Measurements from ENCODE around the gene C19orf47. TPM values are rescaled to one million over a fixed set of nuclear protein-coding genes. Genes with fewer than 3 reads are reported as not detected.
A peak's percentile ranks its signal among the peaks of the same experiment; 100 is the strongest.

Gene C19orf47
- total RNA-seq, 1 donor from 2014 or later = 25.8 TPM

- peaks cover 1% of the 10 kb centered on the region for H3K9me3 Mint-ChIP-seq (ENCODE audit: unreplicated experiment)
- no peaks in the 10 kb centered on the region for H3K36me3 Mint-ChIP-seq (ENCODE audit: unreplicated experiment)
- H3K27ac Mint-ChIP-seq (ENCODE audit: unreplicated experiment) = peak overlapping the region; percentile 43
- H3K4me3 Mint-ChIP-seq (ENCODE audit: unreplicated experiment) = peak overlapping the region; percentile 3
- peaks cover 6% of the 10 kb centered on the region for H3K4me1 Mint-ChIP-seq (ENCODE audit: low read depth, unreplicated experiment)
- DNase-seq = no peak
- no peak for TF ChIP-seq CTCF (IDR thresholded peaks at IDR 0.05; ENCODE audit: partially characterized antibody, unreplicated experiment)
- peaks cover 2% of the 10 kb centered on the region for H3K27me3 Mint-ChIP-seq (ENCODE audit: unreplicated experiment)
Observed at GRCh38 chr19:40341601-40342482, 6.4 kb downstream of the C19orf47 start.

- Mint-ChIP-seq H3K4me3 (ENCODE audit: unreplicated experiment) (no peak overlapping the region), H3K27me3 (ENCODE audit: unreplicated experiment) (peaks cover 2% of the 10 kb centered on the region), H3K27ac (ENCODE audit: unreplicated experiment) (no peak overlapping the region), H3K9me3 (ENCODE audit: unreplicated experiment) (no peaks in the 10 kb centered on the region), H3K4me1 (ENCODE audit: low read depth, unreplicated experiment) (peaks cover 6% of the 10 kb centered on the region), H3K36me3 (ENCODE audit: unreplicated experiment) (no peaks in the 10 kb centered on the region)
- no peak for DNase-seq
- no peak for TF ChIP-seq CTCF (IDR thresholded peaks at IDR 0.05; ENCODE audit: partially characterized antibody, unreplicated experiment)
Observed at GRCh38 chr19:40339018-40339728, 9.0 kb downstream of the C19orf47 start.

GRCh38 chr19:40337594-40337993, 10.6 kb downstream of the C19orf47 start:
- no peak for DNase-seq
- H3K9me3 Mint-ChIP-seq (ENCODE audit: unreplicated experiment) = no peaks in the 10 kb centered on the region
- peaks cover 6% of the 10 kb centered on the region for H3K4me1 Mint-ChIP-seq (ENCODE audit: low read depth, unreplicated experiment)
- H3K36me3 Mint-ChIP-seq (ENCODE audit: unreplicated experiment) = no peaks in the 10 kb centered on the region
- no peak for TF ChIP-seq CTCF (IDR thresholded peaks at IDR 0.05; ENCODE audit: partially characterized antibody, unreplicated experiment)
- H3K27me3 Mint-ChIP-seq (ENCODE audit: unreplicated experiment) = no peaks in the 10 kb centered on the region
- no peak overlapping the region for H3K27ac Mint-ChIP-seq (ENCODE audit: unreplicated experiment)
- no peak overlapping the region for H3K4me3 Mint-ChIP-seq (ENCODE audit: unreplicated experiment)

GRCh38 chr19:40337107-40337506, 11.1 kb downstream of the C19orf47 start:
- no peak for DNase-seq
- H3K4me3 Mint-ChIP-seq (ENCODE audit: unreplicated experiment) = no peak overlapping the region
- H3K27me3 Mint-ChIP-seq (ENCODE audit: unreplicated experiment) = no peaks in the 10 kb centered on the region
- peaks cover 4% of the 10 kb centered on the region for H3K4me1 Mint-ChIP-seq (ENCODE audit: low read depth, unreplicated experiment)
- no peak for TF ChIP-seq CTCF (IDR thresholded peaks at IDR 0.05; ENCODE audit: partially characterized antibody, unreplicated experiment)
- H3K27ac Mint-ChIP-seq (ENCODE audit: unreplicated experiment) = no peak overlapping the region
- H3K36me3 Mint-ChIP-seq (ENCODE audit: unreplicated experiment) = no peaks in the 10 kb centered on the region
- H3K9me3 Mint-ChIP-seq (ENCODE audit: unreplicated experiment) = no peaks in the 10 kb centered on the region

GRCh38 chr19:40336601-40336900, 11.6 kb downstream of the C19orf47 start:
- no peak for DNase-seq
- no peaks in the 10 kb centered on the region for H3K36me3 Mint-ChIP-seq (ENCODE audit: unreplicated experiment)
- no peaks in the 10 kb centered on the region for H3K27me3 Mint-ChIP-seq (ENCODE audit: unreplicated experiment)
- H3K4me1 Mint-ChIP-seq (ENCODE audit: low read depth, unreplicated experiment) = peaks cover 2% of the 10 kb centered on the region
- no peak for TF ChIP-seq CTCF (IDR thresholded peaks at IDR 0.05; ENCODE audit: partially characterized antibody, unreplicated experiment)
- no peak overlapping the region for H3K4me3 Mint-ChIP-seq (ENCODE audit: unreplicated experiment)
- no peak overlapping the region for H3K27ac Mint-ChIP-seq (ENCODE audit: unreplicated experiment)
- no peaks in the 10 kb centered on the region for H3K9me3 Mint-ChIP-seq (ENCODE audit: unreplicated experiment)
